ENCODE data around the gene KLRF1. TPM values are rescaled to one million over a fixed set of nuclear protein-coding genes. Genes with fewer than 3 reads are reported as not detected.

Gene KLRF1
- total and polyA plus RNA-seq, 9 donors: 0.17 to 1.1 (median 0.39) TPM; not detected in 5

DNA sequence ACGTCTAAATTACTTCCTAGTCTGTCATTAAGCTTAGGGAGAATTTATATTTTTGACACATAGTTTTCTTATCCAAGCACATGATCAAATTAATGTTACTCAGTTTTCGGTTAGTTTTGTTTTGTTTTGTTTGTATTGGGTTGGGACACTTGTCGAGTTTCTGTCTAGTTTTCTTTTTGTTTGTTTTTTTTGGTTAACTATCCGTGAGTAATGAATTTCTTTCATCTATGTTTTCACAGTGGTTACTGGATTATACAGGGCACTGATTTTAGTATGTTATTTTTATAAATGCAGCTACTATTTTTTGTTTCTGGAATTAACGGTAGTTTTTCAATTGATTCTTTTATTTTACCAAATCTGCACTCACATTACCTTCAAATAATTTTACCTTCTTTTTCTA lies 2.7 kb downstream of the KLRF1 start:
- Histone ChIP-seq H3K27ac (no peak overlapping the region), H3K27me3 (no peaks in the 10 kb centered on the region), H3K4me1 (ENCODE audit: insufficient read depth) (no peaks in the 10 kb centered on the region), H3K36me3 (no peaks in the 10 kb centered on the region), H3K9me3 (no peaks in the 10 kb centered on the region), H3K4me3 (no peak overlapping the region)
- DNase-seq: no peak
- 62 to 77% (median 66%) methylated on average over 5 of the region's 5 CpGs for WGBS, 3 donors
- TF ChIP-seq EP300 (IDR thresholded peaks at IDR 0.05) (no peak), POLR2A (IDR thresholded peaks at IDR 0.05) (no peak)
- TF ChIP-seq, protein P1, sequence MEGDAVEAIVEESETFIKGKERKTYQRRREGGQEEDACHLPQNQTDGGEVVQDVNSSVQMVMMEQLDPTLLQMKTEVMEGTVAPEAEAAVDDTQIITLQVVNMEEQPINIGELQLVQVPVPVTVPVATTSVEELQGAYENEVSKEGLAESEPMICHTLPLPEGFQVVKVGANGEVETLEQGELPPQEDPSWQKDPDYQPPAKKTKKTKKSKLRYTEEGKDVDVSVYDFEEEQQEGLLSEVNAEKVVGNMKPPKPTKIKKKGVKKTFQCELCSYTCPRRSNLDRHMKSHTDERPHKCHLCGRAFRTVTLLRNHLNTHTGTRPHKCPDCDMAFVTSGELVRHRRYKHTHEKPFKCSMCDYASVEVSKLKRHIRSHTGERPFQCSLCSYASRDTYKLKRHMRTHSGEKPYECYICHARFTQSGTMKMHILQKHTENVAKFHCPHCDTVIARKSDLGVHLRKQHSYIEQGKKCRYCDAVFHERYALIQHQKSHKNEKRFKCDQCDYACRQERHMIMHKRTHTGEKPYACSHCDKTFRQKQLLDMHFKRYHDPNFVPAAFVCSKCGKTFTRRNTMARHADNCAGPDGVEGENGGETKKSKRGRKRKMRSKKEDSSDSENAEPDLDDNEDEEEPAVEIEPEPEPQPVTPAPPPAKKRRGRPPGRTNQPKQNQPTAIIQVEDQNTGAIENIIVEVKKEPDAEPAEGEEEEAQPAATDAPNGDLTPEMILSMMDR (IDR thresholded peaks at IDR 0.05): no peak
- intact Hi-C loops (cut with DNase I): no loop called here

DNA sequence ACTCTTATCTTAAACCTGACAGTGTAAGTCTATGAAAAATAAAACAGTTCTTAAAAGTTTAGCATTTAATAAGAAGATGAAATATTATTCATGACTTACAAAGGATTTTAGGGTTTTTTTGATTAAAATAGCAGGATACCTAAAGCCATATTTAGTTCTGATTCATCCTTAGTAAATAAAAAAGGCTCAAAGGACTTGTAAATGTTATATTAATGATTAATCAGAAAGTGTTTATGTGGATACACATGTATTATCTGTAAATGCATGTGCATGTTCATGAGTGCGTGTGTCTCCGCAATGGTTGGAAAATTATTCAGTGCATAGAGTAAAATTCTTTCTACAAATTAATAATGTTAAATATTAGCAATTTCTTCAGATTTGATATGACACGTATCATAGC lies 4.4 kb downstream of the KLRF1 start:
- Histone ChIP-seq H3K4me1 (ENCODE audit: insufficient read depth) (no peaks in the 10 kb centered on the region), H3K36me3 (no peaks in the 10 kb centered on the region), H3K9me3 (no peaks in the 10 kb centered on the region), H3K27me3 (no peaks in the 10 kb centered on the region), H3K27ac (no peak overlapping the region), H3K4me3 (no peak overlapping the region)
- intact Hi-C loops (cut with DNase I): no loop called here
- no peak for TF ChIP-seq POLR2A (IDR thresholded peaks at IDR 0.05)
- TF ChIP-seq, protein P1 (IDR thresholded peaks at IDR 0.05): no peak
- TF ChIP-seq EP300 (IDR thresholded peaks at IDR 0.05): no peak
- no peak for DNase-seq
- WGBS, 3 donors: 63 to 65% (median 63%) methylated on average over 3 of the region's 3 CpGs

DNA sequence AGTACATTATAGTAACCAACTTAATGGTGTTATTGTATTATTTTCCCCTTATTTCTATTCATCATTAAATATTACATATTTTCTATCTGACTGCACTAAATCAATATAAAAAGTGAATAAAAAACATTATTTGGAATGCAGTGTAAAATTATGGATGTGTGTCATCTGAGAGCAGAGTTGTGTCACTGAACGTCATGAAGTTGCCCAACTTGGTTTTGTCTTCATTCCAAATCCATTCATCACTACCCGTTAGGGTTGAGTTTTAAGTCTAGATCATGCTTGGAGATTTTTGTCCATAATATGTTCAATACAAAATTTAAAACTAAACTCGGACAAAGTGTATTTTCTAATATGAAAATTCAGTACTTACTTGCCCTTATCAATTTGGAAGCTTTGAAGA lies 16.1 kb downstream of the KLRF1 start:
- H3K27ac ChIP-seq: no peak overlapping the region
- no peak for TF ChIP-seq EP300 (IDR thresholded peaks at IDR 0.05)
- no peak for TF ChIP-seq POLR2A (IDR thresholded peaks at IDR 0.05)
- TF ChIP-seq, protein P1 (IDR thresholded peaks at IDR 0.05): no peak
- H3K4me1 ChIP-seq (ENCODE audit: insufficient read depth): no peaks in the 10 kb centered on the region
- H3K36me3 ChIP-seq: no peaks in the 10 kb centered on the region
- no peaks in the 10 kb centered on the region for H3K27me3 ChIP-seq
- DNase-seq: no peak
- intact Hi-C loops (cut with DNase I): no loop called here
- 72 to 78% (median 74%) methylated on average over 3 of the region's 3 CpGs for WGBS, 3 donors
- no peaks in the 10 kb centered on the region for H3K9me3 ChIP-seq
- H3K4me3 ChIP-seq: no peak overlapping the region

DNA sequence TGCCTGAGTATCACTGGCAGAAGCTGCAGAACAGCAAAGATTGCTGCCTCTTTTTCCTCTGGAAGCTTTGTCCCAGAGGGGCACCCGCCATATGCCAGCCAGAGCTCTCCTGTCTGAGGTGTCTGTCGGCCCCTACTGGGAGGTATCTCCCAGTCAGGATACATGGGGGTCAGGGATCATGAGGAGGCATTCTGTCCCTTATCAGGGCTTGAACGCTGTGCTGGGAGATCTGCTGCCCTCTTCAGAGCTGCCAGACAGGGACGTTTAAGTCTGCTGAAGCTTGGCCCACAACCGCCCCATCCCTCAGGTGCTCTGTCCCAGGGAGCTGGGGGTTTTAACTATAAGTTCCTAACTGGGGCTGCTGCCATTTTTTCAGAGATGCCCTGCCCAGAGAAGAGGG lies 21.6 kb downstream of the KLRF1 start:
- H3K4me3 ChIP-seq: no peak overlapping the region
- TF ChIP-seq, protein P1 (IDR thresholded peaks at IDR 0.05): no peak
- no peak for TF ChIP-seq POLR2A (IDR thresholded peaks at IDR 0.05)
- no peak for TF ChIP-seq EP300 (IDR thresholded peaks at IDR 0.05)
- H3K36me3 ChIP-seq: no peaks in the 10 kb centered on the region
- no peaks in the 10 kb centered on the region for H3K27me3 ChIP-seq
- no peaks in the 10 kb centered on the region for H3K4me1 ChIP-seq (ENCODE audit: insufficient read depth)
- no peak overlapping the region for H3K27ac ChIP-seq
- DNase-seq: no peak
- intact Hi-C loops (cut with DNase I): no loop called here
- 66 to 78% (median 74%) methylated on average over 5 of the region's 5 CpGs for WGBS, 3 donors
- H3K9me3 ChIP-seq: no peaks in the 10 kb centered on the region

DNA sequence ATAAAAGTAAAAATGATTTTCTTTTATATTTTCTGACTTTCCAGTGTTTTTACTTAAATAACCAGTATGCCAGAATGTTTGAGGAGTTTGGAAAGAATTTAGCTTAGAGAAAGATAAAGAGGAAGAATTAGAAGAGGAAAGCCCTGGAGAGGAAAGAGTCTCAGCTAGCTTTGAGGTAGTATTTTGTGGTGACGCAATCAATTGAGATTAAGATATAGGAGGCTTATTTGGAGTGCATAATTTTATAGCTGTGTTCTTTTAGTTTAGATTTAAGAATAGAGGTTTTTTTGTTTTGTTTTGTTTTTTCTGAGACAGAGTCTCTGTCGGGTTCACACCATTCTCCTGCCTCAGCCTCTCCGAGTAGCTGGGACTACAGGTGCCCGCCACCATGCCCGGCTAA lies 23.8 kb downstream of the KLRF1 start:
- 90 to 95% (median 93%) methylated on average over 5 of the region's 5 CpGs for WGBS, 3 donors
- intact Hi-C loops (cut with DNase I): no loop called here
- H3K9me3 ChIP-seq: no peaks in the 10 kb centered on the region
- H3K36me3 ChIP-seq: no peaks in the 10 kb centered on the region
- H3K4me3 ChIP-seq: no peak overlapping the region
- DNase-seq: no peak
- H3K27ac ChIP-seq: no peak overlapping the region
- TF ChIP-seq POLR2A (IDR thresholded peaks at IDR 0.05): no peak
- TF ChIP-seq, protein P1 (IDR thresholded peaks at IDR 0.05): no peak
- no peak for TF ChIP-seq EP300 (IDR thresholded peaks at IDR 0.05)
- H3K27me3 ChIP-seq: no peaks in the 10 kb centered on the region
- H3K4me1 ChIP-seq (ENCODE audit: insufficient read depth): no peaks in the 10 kb centered on the region
